ENCODE data around the gene GPS1.

GPS1 gene

DNA sequence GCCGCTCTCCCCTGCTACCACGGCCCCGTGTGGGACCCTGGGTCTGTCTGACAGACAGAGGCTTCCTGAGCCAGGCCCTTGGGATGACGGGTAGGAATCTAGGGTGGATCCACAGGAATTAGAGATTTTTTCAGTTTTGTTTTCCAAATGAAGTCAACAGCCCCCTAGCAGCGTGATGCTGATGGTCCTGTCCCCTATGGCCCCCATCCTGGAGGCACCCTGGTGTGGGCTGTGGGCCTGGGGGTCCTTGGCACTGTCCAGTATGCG is 44.5 kb upstream of the GPS1 start:
- peak overlapping the region; percentile 95 for H3K27ac ChIP-seq
- ChIA-PET CTCF (no interaction called here), POLR2A (ENCODE audit: low non-redundant PET) (no interaction called here)
- TF ChIP-seq, protein P1, sequence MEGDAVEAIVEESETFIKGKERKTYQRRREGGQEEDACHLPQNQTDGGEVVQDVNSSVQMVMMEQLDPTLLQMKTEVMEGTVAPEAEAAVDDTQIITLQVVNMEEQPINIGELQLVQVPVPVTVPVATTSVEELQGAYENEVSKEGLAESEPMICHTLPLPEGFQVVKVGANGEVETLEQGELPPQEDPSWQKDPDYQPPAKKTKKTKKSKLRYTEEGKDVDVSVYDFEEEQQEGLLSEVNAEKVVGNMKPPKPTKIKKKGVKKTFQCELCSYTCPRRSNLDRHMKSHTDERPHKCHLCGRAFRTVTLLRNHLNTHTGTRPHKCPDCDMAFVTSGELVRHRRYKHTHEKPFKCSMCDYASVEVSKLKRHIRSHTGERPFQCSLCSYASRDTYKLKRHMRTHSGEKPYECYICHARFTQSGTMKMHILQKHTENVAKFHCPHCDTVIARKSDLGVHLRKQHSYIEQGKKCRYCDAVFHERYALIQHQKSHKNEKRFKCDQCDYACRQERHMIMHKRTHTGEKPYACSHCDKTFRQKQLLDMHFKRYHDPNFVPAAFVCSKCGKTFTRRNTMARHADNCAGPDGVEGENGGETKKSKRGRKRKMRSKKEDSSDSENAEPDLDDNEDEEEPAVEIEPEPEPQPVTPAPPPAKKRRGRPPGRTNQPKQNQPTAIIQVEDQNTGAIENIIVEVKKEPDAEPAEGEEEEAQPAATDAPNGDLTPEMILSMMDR (conservative IDR thresholded peaks at IDR 0.05; ENCODE audit: low read depth) = no peak
- no peak for DNase-seq (ENCODE audit: low spot score)

GRCh38 chr17:82007495-82008257 is 44.0 kb upstream of the GPS1 start:
- peak overlapping the region; percentile 95 for H3K27ac ChIP-seq
- ChIA-PET CTCF (interaction anchor here (4.7 kb wide), 1 partner anchor 13 kb away, joined by 25 read pairs; no protein-coding TSS in a partner anchor), POLR2A (ENCODE audit: low non-redundant PET) (no interaction called here)
- DNase-seq (ENCODE audit: low spot score) = no peak
- TF ChIP-seq, protein P1 (conservative IDR thresholded peaks at IDR 0.05; ENCODE audit: low read depth) = no peak

GRCh38 chr17:82008258-82008940 is 43.3 kb upstream of the GPS1 start:
- peak overlapping the region; percentile 95; the same call in 1 of the 2 replicates for H3K27ac ChIP-seq
- POLR2A ChIA-PET (ENCODE audit: low non-redundant PET) = no interaction called here
- DNase-seq (ENCODE audit: low spot score) = no peak
- CTCF ChIA-PET = interaction anchor here (0.6 to 4.7 kb wide), 2 partner anchors 13 to 125 kb away, joined by 3 to 25 read pairs; no protein-coding TSS in a partner anchor
- TF ChIP-seq, protein P1 (conservative IDR thresholded peaks at IDR 0.05; ENCODE audit: low read depth) = no peak

GRCh38 chr17:82008941-82009405 is 42.7 kb upstream of the GPS1 start:
- TF ChIP-seq, protein P1 (conservative IDR thresholded peaks at IDR 0.05; ENCODE audit: low read depth) = no peak
- ChIA-PET POLR2A (ENCODE audit: low non-redundant PET) (no interaction called here), CTCF (interaction anchor here (0.6 to 4.7 kb wide), 2 partner anchors 12 to 126 kb away, joined by 3 to 25 read pairs; no protein-coding TSS in a partner anchor)
- peak overlapping the region; percentile 1; the same call in 1 of the 2 replicates for H3K27ac ChIP-seq
- no peak for DNase-seq (ENCODE audit: low spot score)

- no peak overlapping the region; the same call in 1 of the 2 replicates for H3K27ac ChIP-seq
- ChIA-PET POLR2A (ENCODE audit: low non-redundant PET) (no interaction called here), CTCF (interaction anchor here (4.7 kb wide), 1 partner anchor 12 kb away, joined by 25 read pairs; no protein-coding TSS in a partner anchor)
- TF ChIP-seq, protein P1 (conservative IDR thresholded peaks at IDR 0.05; ENCODE audit: low read depth) = no peak
- DNase-seq (ENCODE audit: low spot score) = no peak
Observed at GRCh38 chr17:82009413-82009812, 42.3 kb upstream of the GPS1 start.

DNA sequence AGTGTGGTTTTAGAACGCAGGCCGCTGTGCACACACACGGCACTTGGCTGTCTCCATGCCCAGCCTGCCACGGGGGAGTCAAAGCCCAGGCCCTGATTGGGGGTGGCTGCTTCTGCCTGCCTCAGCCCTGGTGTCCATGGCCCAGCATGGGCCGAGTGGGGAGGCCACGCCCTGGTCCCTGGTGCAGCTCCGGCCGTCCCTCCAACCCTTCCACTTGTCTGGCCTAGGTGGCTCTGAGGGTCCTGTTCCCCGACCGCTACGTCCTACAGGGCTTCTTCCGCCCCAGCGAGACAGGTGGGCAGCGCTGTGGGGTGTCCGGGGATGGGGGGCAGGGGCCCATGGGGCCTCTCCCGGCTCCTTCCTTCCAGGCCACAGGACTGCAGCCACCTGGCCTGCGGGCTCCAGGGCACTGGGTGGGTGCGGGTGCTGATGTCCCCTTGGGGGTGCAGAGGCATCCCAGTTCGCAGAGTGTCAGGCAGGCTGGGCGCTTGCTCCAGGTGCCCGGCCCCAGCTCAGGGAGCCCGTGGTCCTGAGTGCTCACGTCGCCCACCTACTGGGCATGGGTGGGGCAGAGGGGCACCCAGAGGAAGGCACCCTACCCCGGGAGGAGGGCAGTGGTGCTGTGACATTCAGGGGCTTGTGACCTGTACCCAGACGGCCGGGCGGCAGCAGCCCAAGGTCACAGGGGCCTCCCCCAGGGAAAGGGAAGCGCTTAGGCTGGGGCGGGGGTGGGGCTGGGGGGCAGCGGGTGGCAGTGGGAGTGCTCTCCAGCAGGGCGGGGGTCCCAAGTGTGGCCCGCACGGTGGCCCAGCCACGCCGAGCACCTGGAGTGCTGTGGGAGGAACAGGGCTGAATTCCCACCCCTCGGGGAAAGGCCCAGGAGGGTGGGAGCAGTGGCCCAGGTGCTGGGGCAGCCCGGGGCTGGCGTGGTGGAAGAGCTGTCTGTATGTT is 40.8 kb upstream of the GPS1 start:
- H3K27ac ChIP-seq = peak overlapping the region; percentile 60
- ChIA-PET POLR2A (ENCODE audit: low non-redundant PET) (no interaction called here), CTCF (interaction anchor here (4.0 to 4.7 kb wide), 2 partner anchors 10 to 51 kb away, joined by 20 to 25 read pairs; no protein-coding TSS in a partner anchor)
- no peak for DNase-seq (ENCODE audit: low spot score)
- TF ChIP-seq, protein P1 (conservative IDR thresholded peaks at IDR 0.05; ENCODE audit: low read depth) = no peak

All from RWPE1 (cell line).